K562 (cell line): ENCODE results near the gene HS3ST3A1. TPM values are rescaled to one million over a fixed set of nuclear protein-coding genes. Genes with fewer than 3 reads are reported as not detected.
A peak's percentile ranks its signal among the peaks of the same experiment; 100 is the strongest.

Experiments used
- ATAC-seq: fragments of 200-7000 bp; cut with Tn5 transposase; 3 replicates; pipeline ENCODE4 v1.9.1; 2020; ENCODE audit warnings: moderate library complexity
- BruUV-seq: library from RNA; stranded (reverse); fragments of 400-500 nt; replicated peaks from 2 replicates; lab custom pipeline; 2021; lab: Mats Ljungman, UMichigan
- CTCF ChIA-PET: fragments of 300-600 bp; formaldehyde crosslinking; extraction: SDS; loops from one replicate; lab custom pipeline; 2021; ENCODE audit warnings: low intra/inter-chr PET ratio; lab: Yijun Ruan, JAX
- POLR2A ChIA-PET: fragments of 300-600, 350-650 bp; sonication (Branson Sonifier 250); formaldehyde crosslinking; extraction: SDS; loops from one replicate; lab custom pipeline; 2021; ENCODE audit warnings: antibody characterized with exemption, inconsistent platforms; lab: Yijun Ruan, JAX
- DNase-seq, 4 experiments: peaks; one replicate each; pipeline versions ENCODE4 v3.0.0 to v3.0.0-alpha.2; 2011 to 2018; ENCODE audit warnings: low spot score in 3 of 4, mixed read lengths in 3 of 4; ENCODE audit errors: extremely low read depth in 1 of 4
- FAIRE-seq: peaks from 2 replicates; lab custom pipeline; 2011; peaks lifted over from hg19 to GRCh38; lab: Jason Lieb, UNC
- H2AFZ ChIP-seq: 2 replicates; pipeline ENCODE4 v1.6.0; 2011; ENCODE audit warnings: low read depth, low read length, control low read depth, inconsistent platforms
- H3K27ac ChIP-seq: fragments of 200-600 bp; 3 replicates; pipeline ENCODE4 v1.8.0; 2011; ENCODE audit warnings: low read depth, mild to moderate bottlenecking, control low read depth, inconsistent platforms, low read length, moderate library complexity, mixed read lengths; ENCODE audit errors: extremely low read depth
- H3K27me3 ChIP-seq, 2 experiments: fragments of 300-600 bp in 1 of 2; 2 replicates in 1 of 2; 3 replicates in 1 of 2; pipeline versions ENCODE4 v1.6.0 to v1.8.0; 2011; ENCODE audit warnings: inconsistent platforms in 2 of 2, low read length in 2 of 2, mild to moderate bottlenecking in 1 of 2, mixed read lengths in 1 of 2, moderate library complexity in 1 of 2; ENCODE audit not compliant: control insufficient read depth in 2 of 2, insufficient read depth in 2 of 2
- H3K36me3 ChIP-seq: fragments of 300-600 bp; 3 replicates; pipeline ENCODE4 v1.8.0; 2011; ENCODE audit warnings: mild to moderate bottlenecking, low read length, inconsistent platforms; ENCODE audit not compliant: control insufficient read depth, insufficient read depth
- H3K4me1 ChIP-seq, 2 experiments: fragments of 200-600 bp in 1 of 2; replicated peaks in 1 of 2; 2 replicates in 1 of 2; 3 replicates in 1 of 2; pipeline versions ENCODE4 v1.5.1 to v1.8.0; 2011; ENCODE audit warnings: inconsistent platforms in 2 of 2, low read length in 2 of 2, mild to moderate bottlenecking in 1 of 2, mixed read lengths in 1 of 2, moderate library complexity in 1 of 2; ENCODE audit not compliant: control insufficient read depth in 2 of 2, insufficient read depth in 2 of 2
- H3K4me2 ChIP-seq: 2 replicates; pipeline ENCODE4 v1.6.1; 2011; ENCODE audit warnings: low read length, control low read depth, inconsistent platforms, mixed read lengths; ENCODE audit not compliant: insufficient read depth
- H3K4me3 ChIP-seq: fragments of 200-600 bp; sonication (generic), shearing (Covaris generic); 2 replicates; pipeline ENCODE4 v1.5.1; 2016; ENCODE audit warnings: control low read depth, inconsistent platforms
- H3K79me2 ChIP-seq: fragments of 200-600 bp; 3 replicates; pipeline ENCODE4 v1.8.0; 2011; ENCODE audit warnings: low read length, inconsistent platforms; ENCODE audit not compliant: control insufficient read depth, insufficient read depth
- H3K9ac ChIP-seq, 2 experiments: 2 replicates each; pipeline versions ENCODE4 v1.6.0 to v1.6.1; 2011; ENCODE audit warnings: low read depth in 2 of 2, low read length in 2 of 2, control low read depth in 1 of 2, inconsistent platforms in 1 of 2, mild to moderate bottlenecking in 1 of 2, mixed read lengths in 1 of 2; ENCODE audit not compliant: insufficient read depth in 1 of 2
- H3K9me1 ChIP-seq: one replicate; pipeline ENCODE4 v1.6.0; 2011; ENCODE audit warnings: inconsistent platforms, mild to moderate bottlenecking, low read length, moderate library complexity; ENCODE audit not compliant: control insufficient read depth, insufficient read depth
- H3K9me3 ChIP-seq: replicated peaks from 2 replicates; pipeline ENCODE4 v1.5.1; 2011; ENCODE audit warnings: low read depth, low read length, inconsistent platforms; ENCODE audit not compliant: control insufficient read depth, insufficient read depth
- H4K20me1 ChIP-seq: replicated peaks from 2 replicates; pipeline ENCODE4 v1.6.1; 2011; ENCODE audit warnings: low read length, inconsistent platforms, mixed read lengths; ENCODE audit not compliant: control insufficient read depth, insufficient read depth
- COPS2 ChIP-seq: fragments of 450-650 bp; conservative IDR thresholded peaks from 2 replicates; pipeline ENCODE4 v1.6.1; 2016; ENCODE audit warnings: mild to moderate bottlenecking, moderate library complexity
- ILK ChIP-seq: fragments of 450-650 bp; IDR thresholded peaks from 2 replicates; pipeline ENCODE4 v1.6.1; 2016; ENCODE audit warnings: missing genetic modification characterization, low read depth, mild to moderate bottlenecking, missing compliant biosample characterization, moderate library complexity, borderline replicate concordance
- KDM1A ChIP-seq, 2 experiments: fragments of 450-650 bp; IDR thresholded peaks; 2 replicates each; pipeline ENCODE4 v1.6.1; 2016; ENCODE audit warnings: mild to moderate bottlenecking in 2 of 2
- RAD21 ChIP-seq, 2 experiments: fragments of 250-450 bp in 1 of 2; fragments of 450-650 bp in 1 of 2; sonication (Bioruptor Pico) in 1 of 2; formaldehyde crosslinking in 1 of 2; IDR thresholded peaks in 1 of 2; conservative IDR thresholded peaks in 1 of 2; 2 replicates each; pipeline versions ENCODE4 v1.4.0 to v1.8.0; 2020 to 2022; ENCODE audit warnings: mild to moderate bottlenecking in 2 of 2, moderate library complexity in 1 of 2
- SFPQ ChIP-seq: fragments of 200-400 bp; formaldehyde crosslinking; IDR thresholded peaks from 2 replicates; pipeline ENCODE4 v1.6.1; 2017; ENCODE audit warnings: mild to moderate bottlenecking, low read depth, low read length, moderate library complexity
- TAL1 ChIP-seq: fragments of 450-650 bp; IDR thresholded peaks from 2 replicates; pipeline ENCODE4 v1.6.1; 2016; ENCODE audit warnings: mild to moderate bottlenecking
- ZNF274 ChIP-seq: IDR thresholded peaks from 2 replicates; pipeline ENCODE4 v1.6.1; 2011; ENCODE audit warnings: low read depth, mild to moderate bottlenecking, low read length, moderate library complexity, borderline replicate concordance
- ZSCAN29 ChIP-seq: fragments of 450-650 bp; IDR thresholded peaks from 2 replicates; pipeline ENCODE4 v1.6.1; 2017
- WGBS: fragments of 100-300 bp; shearing (Covaris generic); methylation state at CpG from one replicate; pipeline ENCODE4 v1.1.6; 2016; ENCODE audit warnings: low coverage, mixed read lengths; ENCODE audit not compliant: insufficient coverage; ENCODE audit errors: missing lambda C conversion rate; 5-methylcytosine and 5-hydroxymethylcytosine counted together
- in situ Hi-C: fragments of 300-500 bp; cut with MboI; formaldehyde crosslinking; loops from 4 replicates; pipeline ENCODE4 v1.15.0; 2018; ENCODE audit warnings: inconsistent platforms, mixed read lengths
- intact Hi-C: fragments of 100-400 bp; cut with micrococcal nuclease; formaldehyde crosslinking; loops from 2 replicates; pipeline ENCODE4 v1.14.2; 2022
- polyA plus RNA-seq, 8 experiments: library from polyadenylated mRNA; depleted of rRNA in 4 of 8; stranded (reverse) in 5 of 8; unstranded in 3 of 8; fragments of >200 nt; fragmentation: Nextera tagmentation in 2 of 8; fragmentation: Illumina TruSeq in 1 of 8; extraction: Ambion mirVana in 2 of 8; extraction: Trizol in 1 of 8; gene quantifications; 2 replicates each; pipeline versions ENCODE4 v1.2.1 to v1.2.3, GENCODE V29; 2011 to 2014; ENCODE audit warnings: inconsistent platforms in 1 of 8, missing spikeins in 1 of 8
- total RNA-seq, 7 experiments: library from RNA; depleted of rRNA in 6 of 7; stranded (reverse); fragments of >200 nt in 6 of 7; fragmentation: Illumina TruSeq in 2 of 7; extraction: Trizol in 2 of 7; gene quantifications; 2 replicates each; pipeline versions ENCODE4 v1.2.1 to v1.2.3, GENCODE V29; 2011 to 2021; ENCODE audit warnings: low replicate concordance in 1 of 7
- TF ChIP-seq, protein P1 (sequence below), 2 experiments: fragments of 450-650 bp in 1 of 2; sonication (generic) in 1 of 2; formaldehyde crosslinking in 1 of 2; IDR thresholded peaks; 2 replicates each; pipeline versions ENCODE4 v1.7.1 to v1.9.0; 2016 to 2022; ENCODE audit warnings: inconsistent platforms in 1 of 2, mild to moderate bottlenecking in 1 of 2, missing genetic modification reagents in 1 of 2

The HS3ST3A1 gene
- total and polyA plus RNA-seq, 9 of the 15 experiments (the other 6 are each of a cell fraction or from before 2014, with no cell fraction given), result 0.25 to 14.8 (median 2.3) TPM

DNA sequence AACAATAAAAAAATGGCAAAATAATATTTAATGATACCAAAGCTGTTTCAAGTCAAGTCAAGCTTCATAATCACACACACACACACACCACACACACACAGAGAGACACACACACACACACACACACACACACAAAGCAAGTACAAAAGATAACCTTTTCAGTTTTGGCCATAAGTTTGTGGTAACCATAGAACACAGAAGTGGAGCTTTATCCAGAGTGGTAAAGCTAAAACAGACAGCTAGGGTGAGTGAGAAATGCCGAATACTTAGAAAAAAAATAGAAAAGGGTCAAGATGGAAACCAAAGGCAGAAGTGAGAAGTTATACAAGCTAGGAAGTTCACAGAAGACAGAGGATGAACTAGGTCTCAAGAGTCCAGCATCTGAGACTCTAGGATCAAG is 79.0 kb downstream of the HS3ST3A1 start (continued):
- TF ChIP-seq SFPQ (no peak), ZSCAN29 (no peak)

DNA sequence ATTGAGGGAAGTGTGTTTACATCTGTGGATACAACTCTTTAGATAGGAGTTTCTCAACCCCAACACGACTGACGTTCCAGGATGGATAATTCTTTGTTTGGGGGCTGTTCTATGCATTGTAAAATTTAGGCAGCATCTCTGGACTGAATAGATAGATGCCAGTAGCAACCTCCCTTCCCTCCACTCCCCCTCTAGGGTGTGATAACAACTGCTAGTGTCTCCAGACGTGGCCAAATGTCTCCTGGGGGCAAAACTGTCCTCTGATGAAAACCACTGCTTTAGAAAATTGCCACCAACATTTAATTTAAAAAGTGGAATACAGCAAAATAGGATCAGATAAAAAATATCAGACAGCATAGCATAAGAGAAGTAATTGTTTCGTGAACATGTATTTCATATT is 79.9 kb downstream of the HS3ST3A1 start:
- no peaks in the 10 kb centered on the region for H3K27me3 ChIP-seq
- H3K4me3 ChIP-seq, result no peak overlapping the region
- H3K9me3 ChIP-seq, result peaks cover 7% of the 10 kb centered on the region
- FAIRE-seq (peak; percentile 92), ATAC-seq (peak; percentile 86), DNase-seq (peak; percentile 39 to 78 (median 50))
- POLR2A ChIA-PET, result no interaction called here
- 0% methylated on average over 4 of the region's 4 CpGs for WGBS
- H3K4me2 ChIP-seq, result peak overlapping the region; percentile 61
- H3K36me3 ChIP-seq, result peaks cover 8% of the 10 kb centered on the region; the same call in 2 of the 3 replicates
- intact Hi-C loops, result loop anchor here (1.0 kb wide), 1 partner anchor 37 kb away; no protein-coding TSS in a partner anchor
- H3K9me1 ChIP-seq, result no peaks in the 10 kb centered on the region
- peak overlapping the region; percentile 44; the same call in 1 of the 2 replicates for H2AFZ ChIP-seq
- H4K20me1 ChIP-seq, result no peaks in the 10 kb centered on the region
- H3K4me1 ChIP-seq, result peaks cover 8 to 25% of the 10 kb centered on the region in 2 experiments
- in situ Hi-C loops, result no loop called here
- H3K9ac ChIP-seq, result peak overlapping the region in 1 of 2 experiments; percentile 60; a peak in 2 of 4 replicates
- BruUV-seq, result no TSS peak
- CTCF ChIA-PET, result no interaction called here
- H3K27ac ChIP-seq, result peak overlapping the region; percentile 77
- peaks cover 29% of the 10 kb centered on the region; the same call in 2 of the 3 replicates for H3K79me2 ChIP-seq
- peak in 1 of 2 experiments; percentile 13; a peak in 1 of 4 replicates for TF ChIP-seq RAD21 (CRISPR knock-in tag; conservative IDR thresholded peaks at IDR 0.05 in 1 of 2, IDR thresholded peaks at IDR 0.05 in 1 of 2)
- TF ChIP-seq, protein P1, sequence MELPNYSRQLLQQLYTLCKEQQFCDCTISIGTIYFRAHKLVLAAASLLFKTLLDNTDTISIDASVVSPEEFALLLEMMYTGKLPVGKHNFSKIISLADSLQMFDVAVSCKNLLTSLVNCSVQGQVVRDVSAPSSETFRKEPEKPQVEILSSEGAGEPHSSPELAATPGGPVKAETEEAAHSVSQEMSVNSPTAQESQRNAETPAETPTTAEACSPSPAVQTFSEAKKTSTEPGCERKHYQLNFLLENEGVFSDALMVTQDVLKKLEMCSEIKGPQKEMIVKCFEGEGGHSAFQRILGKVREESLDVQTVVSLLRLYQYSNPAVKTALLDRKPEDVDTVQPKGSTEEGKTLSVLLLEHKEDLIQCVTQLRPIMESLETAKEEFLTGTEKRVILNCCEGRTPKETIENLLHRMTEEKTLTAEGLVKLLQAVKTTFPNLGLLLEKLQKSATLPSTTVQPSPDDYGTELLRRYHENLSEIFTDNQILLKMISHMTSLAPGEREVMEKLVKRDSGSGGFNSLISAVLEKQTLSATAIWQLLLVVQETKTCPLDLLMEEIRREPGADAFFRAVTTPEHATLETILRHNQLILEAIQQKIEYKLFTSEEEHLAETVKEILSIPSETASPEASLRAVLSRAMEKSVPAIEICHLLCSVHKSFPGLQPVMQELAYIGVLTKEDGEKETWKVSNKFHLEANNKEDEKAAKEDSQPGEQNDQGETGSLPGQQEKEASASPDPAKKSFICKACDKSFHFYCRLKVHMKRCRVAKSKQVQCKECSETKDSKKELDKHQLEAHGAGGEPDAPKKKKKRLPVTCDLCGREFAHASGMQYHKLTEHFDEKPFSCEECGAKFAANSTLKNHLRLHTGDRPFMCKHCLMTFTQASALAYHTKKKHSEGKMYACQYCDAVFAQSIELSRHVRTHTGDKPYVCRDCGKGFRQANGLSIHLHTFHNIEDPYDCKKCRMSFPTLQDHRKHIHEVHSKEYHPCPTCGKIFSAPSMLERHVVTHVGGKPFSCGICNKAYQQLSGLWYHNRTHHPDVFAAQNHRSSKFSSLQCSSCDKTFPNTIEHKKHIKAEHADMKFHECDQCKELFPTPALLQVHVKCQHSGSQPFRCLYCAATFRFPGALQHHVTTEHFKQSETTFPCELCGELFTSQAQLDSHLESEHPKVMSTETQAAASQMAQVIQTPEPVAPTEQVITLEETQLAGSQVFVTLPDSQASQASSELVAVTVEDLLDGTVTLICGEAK (IDR thresholded peaks at IDR 0.05), result no peak
- TF ChIP-seq, protein P1 (CRISPR knock-in tag; IDR thresholded peaks at IDR 0.05), result no peak
- no peak for TF ChIP-seq COPS2
- TF ChIP-seq KDM1A (IDR thresholded peaks at IDR 0.05), result peak; percentile 48 to 67; a peak in 3 of 4 replicates
- no peak for TF ChIP-seq ILK (tag)
- no peak for TF ChIP-seq ZNF274
- peak; percentile 55; the same call in 1 of the 2 replicates for TF ChIP-seq TAL1
